GM18873 (cell line): ENCODE measurements around the gene CABCOCO1.

Experiments used
- ATAC-seq: cut with Tn5 transposase; IDR thresholded peaks from one replicate; pipeline ENCODE4 v1.9.1; 2021; ENCODE audit warnings: mild to moderate bottlenecking, moderate library complexity, moderate number of reproducible peaks; ENCODE audit not compliant: unreplicated experiment, low FRiP score

Gene CABCOCO1

GRCh38 chr10:61804414-61804813 lies 141.7 kb downstream of the CABCOCO1 start:
- no peak for ATAC-seq

- ATAC-seq, result no peak
Measured at GRCh38 chr10:61805091-61805490, 142.4 kb downstream of the CABCOCO1 start.

- no peak for ATAC-seq
Measured at GRCh38 chr10:61810263-61810662, 147.5 kb downstream of the CABCOCO1 start.

GRCh38 chr10:61812052-61812721 lies 149.5 kb downstream of the CABCOCO1 start:
- no peak for ATAC-seq

- ATAC-seq, result no peak
Measured at GRCh38 chr10:61812920-61813319, 150.2 kb downstream of the CABCOCO1 start.

- no peak for ATAC-seq
Measured at GRCh38 chr10:61814160-61814559, 151.4 kb downstream of the CABCOCO1 start.

GRCh38 chr10:61815496-61815895 lies 152.8 kb downstream of the CABCOCO1 start:
- ATAC-seq, result no peak
